ENCODE measurements around the gene TBX1. TPM values are rescaled to one million over a fixed set of nuclear protein-coding genes. Genes with fewer than 3 reads are reported as not detected.

Gene TBX1
- total RNA-seq, 1 experiment from 2014 or later: 5.3 TPM

GRCh38 chr22:19786959-19787848 lies 26.6 kb downstream of the TBX1 start:
- CTCF ChIA-PET: no interaction called here
- Histone ChIP-seq H3K4me1 (no peaks in the 10 kb centered on the region), H3K36me3 (ENCODE audit: control insufficient read depth, insufficient read depth, low read length) (no peaks in the 10 kb centered on the region), H3K9me3 (peaks cover 6% of the 10 kb centered on the region; the same call in 1 of the 2 replicates), H3K4me3 (ENCODE audit: low read depth, low read length) (no peak overlapping the region), H3K27me3 (replicated peaks; ENCODE audit: control insufficient read depth, insufficient read depth, low read length) (no peaks in the 10 kb centered on the region)
- no peak for TF ChIP-seq CTCF (IDR thresholded peaks at IDR 0.05; ENCODE audit: insufficient read depth in 1 of 2, low read depth in 1 of 2, low read length in 1 of 2, severe bottlenecking in 1 of 2, unreplicated experiment in 1 of 2)
- Mint-ChIP-seq H3K27me3 (ENCODE audit: insufficient read depth, unreplicated experiment) (no peaks in the 10 kb centered on the region), H3K4me1 (ENCODE audit: low read depth, unreplicated experiment) (no peaks in the 10 kb centered on the region), H3K36me3 (ENCODE audit: insufficient read depth, unreplicated experiment) (peaks cover 6% of the 10 kb centered on the region), H3K27ac (ENCODE audit: unreplicated experiment) (no peak overlapping the region), H3K4me3 (ENCODE audit: unreplicated experiment) (no peak overlapping the region), H3K9me3 (ENCODE audit: unreplicated experiment) (no peaks in the 10 kb centered on the region)
- intact Hi-C loops (cut with micrococcal nuclease; ENCODE audit: unreplicated experiment): no loop called here
- DNase-seq: no peak
- POLR2A ChIA-PET: no interaction called here
- BruUV-seq (replicated peaks): no TSS peak

DNA sequence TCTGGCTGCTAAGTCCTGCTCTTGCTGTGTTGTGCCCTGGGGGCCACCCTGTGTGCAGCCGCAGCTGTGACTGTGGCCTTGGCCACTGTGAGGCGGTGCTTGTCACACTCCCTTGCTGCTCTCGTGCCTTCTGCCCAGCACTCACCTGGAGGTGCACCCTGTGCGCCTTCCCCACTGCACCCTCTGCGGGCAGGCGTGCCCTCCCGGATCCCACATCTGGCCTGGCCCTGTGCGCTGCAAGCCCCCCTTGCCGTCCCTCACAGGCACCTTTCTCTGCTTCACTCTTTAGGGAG lies 27.2 kb downstream of the TBX1 start:
- ChIA-PET CTCF (no interaction called here), POLR2A (no interaction called here)
- Histone ChIP-seq H3K4me1 (no peaks in the 10 kb centered on the region), H3K9me3 (peaks cover 5% of the 10 kb centered on the region; the same call in 1 of the 2 replicates), H3K4me3 (ENCODE audit: low read depth, low read length) (no peak overlapping the region), H3K27me3 (replicated peaks; ENCODE audit: control insufficient read depth, insufficient read depth, low read length) (no peaks in the 10 kb centered on the region), H3K36me3 (ENCODE audit: control insufficient read depth, insufficient read depth, low read length) (no peaks in the 10 kb centered on the region)
- TF ChIP-seq CTCF (IDR thresholded peaks at IDR 0.05; ENCODE audit: insufficient read depth in 1 of 2, low read depth in 1 of 2, low read length in 1 of 2, severe bottlenecking in 1 of 2, unreplicated experiment in 1 of 2): no peak
- DNase-seq: no peak
- Mint-ChIP-seq H3K36me3 (ENCODE audit: insufficient read depth, unreplicated experiment) (peaks cover 11% of the 10 kb centered on the region), H3K4me1 (ENCODE audit: low read depth, unreplicated experiment) (no peaks in the 10 kb centered on the region), H3K4me3 (ENCODE audit: unreplicated experiment) (no peak overlapping the region), H3K27me3 (ENCODE audit: insufficient read depth, unreplicated experiment) (no peaks in the 10 kb centered on the region), H3K9me3 (ENCODE audit: unreplicated experiment) (no peaks in the 10 kb centered on the region), H3K27ac (ENCODE audit: unreplicated experiment) (no peak overlapping the region)
- no TSS peak for BruUV-seq (replicated peaks)
- intact Hi-C loops (cut with micrococcal nuclease; ENCODE audit: unreplicated experiment): no loop called here

DNA sequence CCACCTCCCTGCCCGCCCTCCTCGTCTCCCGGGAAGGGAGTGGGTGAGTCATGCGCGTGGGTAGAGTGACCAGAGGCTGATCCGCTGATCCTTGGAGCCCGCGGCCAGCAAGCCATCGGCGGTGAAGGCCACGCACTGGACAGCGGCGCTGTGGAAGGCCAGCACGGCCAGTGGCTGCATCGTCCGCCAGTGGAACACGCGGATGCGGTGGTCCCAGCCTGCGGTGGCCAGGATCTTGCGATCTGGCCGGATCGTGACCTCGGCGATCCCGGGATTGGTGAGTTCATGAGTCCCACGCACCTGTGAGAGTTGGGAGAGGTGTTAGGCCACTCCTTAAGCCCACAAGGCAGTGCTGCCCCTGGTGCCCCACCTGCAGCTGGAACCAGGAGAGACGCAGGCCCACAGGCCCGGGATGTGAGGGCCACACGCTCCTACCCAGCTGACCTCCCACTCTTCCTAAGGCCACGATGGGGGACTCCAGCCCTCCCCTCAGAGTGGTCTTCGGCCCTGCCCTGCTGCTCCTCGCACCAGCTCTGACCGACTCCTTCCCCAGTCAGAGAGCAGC lies 28.2 kb downstream of the TBX1 start:
- H3K27ac Mint-ChIP-seq (ENCODE audit: unreplicated experiment): no peak overlapping the region
- H3K27me3 ChIP-seq (replicated peaks; ENCODE audit: control insufficient read depth, insufficient read depth, low read length): no peaks in the 10 kb centered on the region
- no peak overlapping the region for H3K4me3 Mint-ChIP-seq (ENCODE audit: unreplicated experiment)
- H3K36me3 Mint-ChIP-seq (ENCODE audit: insufficient read depth, unreplicated experiment): peaks cover 11% of the 10 kb centered on the region
- no peaks in the 10 kb centered on the region for H3K27me3 Mint-ChIP-seq (ENCODE audit: insufficient read depth, unreplicated experiment)
- no peaks in the 10 kb centered on the region for H3K36me3 ChIP-seq (ENCODE audit: control insufficient read depth, insufficient read depth, low read length)
- no peak for DNase-seq
- CTCF ChIA-PET: no interaction called here
- TF ChIP-seq CTCF (IDR thresholded peaks at IDR 0.05; ENCODE audit: insufficient read depth in 1 of 2, low read depth in 1 of 2, low read length in 1 of 2, severe bottlenecking in 1 of 2, unreplicated experiment in 1 of 2): no peak
- peaks cover 5% of the 10 kb centered on the region; the same call in 1 of the 2 replicates for H3K9me3 ChIP-seq
- POLR2A ChIA-PET: no interaction called here
- no peak overlapping the region for H3K4me3 ChIP-seq (ENCODE audit: low read depth, low read length)
- no peaks in the 10 kb centered on the region for H3K4me1 ChIP-seq
- intact Hi-C loops (cut with micrococcal nuclease; ENCODE audit: unreplicated experiment): no loop called here
- no peaks in the 10 kb centered on the region for H3K4me1 Mint-ChIP-seq (ENCODE audit: low read depth, unreplicated experiment)
- no peaks in the 10 kb centered on the region for H3K9me3 Mint-ChIP-seq (ENCODE audit: unreplicated experiment)
- no TSS peak for BruUV-seq (replicated peaks)

Measured in Caco-2 (cell line).